NOMO-1 (cell line): ENCODE results near the gene RAB2B.

Source experiments
- DNase-seq, 2 experiments: peaks; one replicate each; lab custom pipeline; 2025; ENCODE audit not compliant: unreplicated experiment in 2 of 2; lab: John Stamatoyannopoulos, UW

Gene RAB2B

GRCh38 chr14:21476925-21477681 is at the start of gene RAB2B, which contains the start of gene TOX4:
RAB2B (minus strand) TSS chr14:21476959; CDS start chr14:21476872, 87 bp downstream.
TOX4 (plus strand) TSS chr14:21477195; CDS start chr14:21477279, 84 bp downstream.
- DNase-seq: peak; percentile 97 to 99

GRCh38 chr14:21525962-21526671 is 49.4 kb upstream of the RAB2B start, which contains the start of gene SALL2:
SALL2 (minus strand) TSS chr14:21526346; CDS start chr14:21526127, 219 bp downstream.
- DNase-seq: no peak

GRCh38 chr14:21525571-21525961 is 48.8 kb upstream of the RAB2B start:
- DNase-seq: no peak

GRCh38 chr14:21524575-21525490 is 48.1 kb upstream of the RAB2B start:
- no peak for DNase-seq

- DNase-seq: no peak
Observed at GRCh38 chr14:21523203-21523602, 46.4 kb upstream of the RAB2B start.

- no peak for DNase-seq
Observed at GRCh38 chr14:21521501-21521900, 44.7 kb upstream of the RAB2B start.

GRCh38 chr14:21520767-21521166 is 44.0 kb upstream of the RAB2B start:
- no peak for DNase-seq

- no peak for DNase-seq
Observed at GRCh38 chr14:21518725-21519124, 42.0 kb upstream of the RAB2B start.

- no peak for DNase-seq
Observed at GRCh38 chr14:21514341-21514740, 37.6 kb upstream of the RAB2B start.

GRCh38 chr14:21510735-21511657 is 34.2 kb upstream of the RAB2B start, which contains the start of gene METTL3:
METTL3 (minus strand) TSS chr14:21511340; CDS start chr14:21511223, 117 bp downstream.
- peak; percentile 94 to 99 for DNase-seq

- peak; percentile 20 to 28 for DNase-seq
Observed at GRCh38 chr14:21509432-21510143, 32.8 kb upstream of the RAB2B start.

GRCh38 chr14:21506557-21506956 is 29.8 kb upstream of the RAB2B start:
- no peak for DNase-seq

GRCh38 chr14:21505012-21505553 is 28.3 kb upstream of the RAB2B start:
- DNase-seq: no peak

- no peak for DNase-seq
Observed at GRCh38 chr14:21503376-21503775, 26.6 kb upstream of the RAB2B start.

- no peak for DNase-seq
Observed at GRCh38 chr14:21501568-21501967, 24.8 kb upstream of the RAB2B start.

GRCh38 chr14:21498540-21499526 is 22.1 kb upstream of the RAB2B start:
- DNase-seq: peak in 1 of 2 experiments; percentile 26

- DNase-seq: no peak
Observed at GRCh38 chr14:21496453-21496852, 19.7 kb upstream of the RAB2B start.
